Gastrocnemius medialis (tissue), 4 donors: ENCODE measurements around the gene SCUBE1. TPM values are rescaled to one million over a fixed set of nuclear protein-coding genes. Genes with fewer than 3 reads are reported as not detected.

Source experiments
- ATAC-seq, 2 donors: fragments of 150-250 bp; one replicate each; pipeline ENCODE4 v1.9.1; 2016
- DNase-seq, 2 donors: peaks; one replicate each; pipeline ENCODE4 v3.0.0-alpha.2; 2019
- H3K27ac ChIP-seq, 4 donors: fragments of 200-600 bp; sonication (generic); 1 replicate in 1 of 4; 2 replicates in 3 of 4; pipeline ENCODE4 v1.5.1; 2016 to 2018; ENCODE audit warnings: mild to moderate bottlenecking in 2 of 4, moderate library complexity in 1 of 4
- H3K27me3 ChIP-seq, 3 donors: fragments of 200-600 bp; sonication (generic) in 2 of 3; 1 replicate in 1 of 3; 2 replicates in 2 of 3; pipeline versions ENCODE4 v1.5.1 to v1.6.0; 2016 to 2019; ENCODE audit warnings: mild to moderate bottlenecking in 1 of 3, moderate library complexity in 1 of 3
- H3K36me3 ChIP-seq, 2 donors: fragments of 200-600 bp; sonication (generic) in 1 of 2; one replicate each; pipeline ENCODE4 v1.5.1; 2017 to 2018
- H3K4me1 ChIP-seq, 2 donors: fragments of 200-600 bp; sonication (generic) in 1 of 2; one replicate each; pipeline ENCODE4 v1.5.1; 2016 to 2017; ENCODE audit warnings: mild to moderate bottlenecking in 2 of 2
- H3K4me3 ChIP-seq, 4 donors: fragments of 200-600 bp; sonication (generic) in 3 of 4; 1 replicate in 1 of 4; 2 replicates in 3 of 4; pipeline ENCODE4 v1.5.1; 2016 to 2019; ENCODE audit warnings: mild to moderate bottlenecking in 2 of 4
- H3K9me3 ChIP-seq, 3 donors: fragments of 200-600 bp; sonication (generic) in 2 of 3; 1 replicate in 1 of 3; 2 replicates in 2 of 3; pipeline ENCODE4 v1.5.1; 2016 to 2019
- POLR2A ChIP-seq, 2 donors: fragments of 450-650 bp; IDR thresholded peaks; one replicate each; pipeline ENCODE4 v1.6.1; 2017; ENCODE audit warnings: antibody characterized with exemption in 2 of 2, mild to moderate bottlenecking in 2 of 2, moderate library complexity in 2 of 2
- in situ Hi-C, 4 donors: fragments of 200-750 bp; cut with MboI; loops; one replicate each; pipeline versions ENCODE4 v1.15.0 to v1.8.0; 2017; ENCODE audit warnings: low sequenced_read_pairs in 4 of 4
- intact Hi-C: fragments of 100-400 bp; cut with DNase I; formaldehyde crosslinking; loops from one replicate; pipeline ENCODE4 v1.15.1; 2023; ENCODE audit warnings: low total_unique reads
- total RNA-seq, 4 donors: library from RNA; depleted of rRNA; stranded (reverse); fragments of >200 nt; gene quantifications; one replicate each; pipeline versions ENCODE4 v1.1.0 to v1.2.3, GENCODE V29; 2016
- TF ChIP-seq, protein P1 (sequence below), 5 experiments: fragments of 450-650 bp in 3 of 5; fragments of 200-600 bp in 2 of 5; sonication (generic) in 2 of 5; IDR thresholded peaks in 4 of 5; conservative IDR thresholded peaks in 1 of 5; 1 replicate in 4 of 5; 2 replicates in 1 of 5; pipeline ENCODE4 v1.5.1; 2016 to 2019; ENCODE audit warnings: antibody characterized with exemption in 5 of 5, mild to moderate bottlenecking in 3 of 5, moderate library complexity in 3 of 5

SCUBE1 gene
- total RNA-seq, 4 donors from 2014 or later: 0.20 to 0.55 (median 0.41) TPM

DNA sequence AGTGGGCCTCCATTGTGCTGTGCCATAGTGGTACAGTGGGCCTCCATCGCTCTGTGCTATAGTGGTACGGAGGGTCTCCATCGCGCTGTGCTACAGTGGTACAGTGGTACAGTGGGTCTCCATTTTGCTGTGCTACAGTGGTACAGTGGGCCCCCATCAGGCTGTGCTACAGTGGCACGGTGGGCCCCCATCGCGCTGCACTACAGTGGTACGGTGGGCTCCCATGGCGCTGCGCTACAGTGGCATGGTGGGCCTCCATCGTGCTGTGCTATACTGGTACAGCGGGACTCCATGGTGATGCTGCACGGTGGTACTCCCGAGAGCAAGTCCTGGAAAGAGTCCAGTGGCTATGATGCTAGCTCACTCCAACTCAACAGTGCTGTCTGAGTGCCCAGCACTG, 51.8 kb downstream of the SCUBE1 start:
- Histone ChIP-seq H3K4me3 (no peak overlapping the region), H3K27me3 (peaks cover 0 to 17% (median 6%) of the 10 kb centered on the region in 3 donors), H3K4me1 (peaks cover 0 to 4% of the 10 kb centered on the region in 2 donors), H3K9me3 (no peaks in the 10 kb centered on the region), H3K27ac (no peak overlapping the region), H3K36me3 (no peaks in the 10 kb centered on the region)
- intact Hi-C loops: no loop called here
- DNase-seq (no peak), ATAC-seq (no peak)
- in situ Hi-C loops: no loop called here
- TF ChIP-seq, protein P1, sequence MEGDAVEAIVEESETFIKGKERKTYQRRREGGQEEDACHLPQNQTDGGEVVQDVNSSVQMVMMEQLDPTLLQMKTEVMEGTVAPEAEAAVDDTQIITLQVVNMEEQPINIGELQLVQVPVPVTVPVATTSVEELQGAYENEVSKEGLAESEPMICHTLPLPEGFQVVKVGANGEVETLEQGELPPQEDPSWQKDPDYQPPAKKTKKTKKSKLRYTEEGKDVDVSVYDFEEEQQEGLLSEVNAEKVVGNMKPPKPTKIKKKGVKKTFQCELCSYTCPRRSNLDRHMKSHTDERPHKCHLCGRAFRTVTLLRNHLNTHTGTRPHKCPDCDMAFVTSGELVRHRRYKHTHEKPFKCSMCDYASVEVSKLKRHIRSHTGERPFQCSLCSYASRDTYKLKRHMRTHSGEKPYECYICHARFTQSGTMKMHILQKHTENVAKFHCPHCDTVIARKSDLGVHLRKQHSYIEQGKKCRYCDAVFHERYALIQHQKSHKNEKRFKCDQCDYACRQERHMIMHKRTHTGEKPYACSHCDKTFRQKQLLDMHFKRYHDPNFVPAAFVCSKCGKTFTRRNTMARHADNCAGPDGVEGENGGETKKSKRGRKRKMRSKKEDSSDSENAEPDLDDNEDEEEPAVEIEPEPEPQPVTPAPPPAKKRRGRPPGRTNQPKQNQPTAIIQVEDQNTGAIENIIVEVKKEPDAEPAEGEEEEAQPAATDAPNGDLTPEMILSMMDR (IDR thresholded peaks at IDR 0.05 in 4 of 5, conservative IDR thresholded peaks at IDR 0.05 in 1 of 5): no peak
- no peak for TF ChIP-seq POLR2A (IDR thresholded peaks at IDR 0.05)

GRCh38 chr22:43289976-43290721, 53.0 kb downstream of the SCUBE1 start:
- H3K4me3 ChIP-seq: no peak overlapping the region
- peak overlapping the region in 3 of 4 donors; percentile 31 to 44 (median 31) for H3K27ac ChIP-seq
- peaks cover 0 to 17% (median 6%) of the 10 kb centered on the region in 3 donors for H3K27me3 ChIP-seq
- TF ChIP-seq POLR2A (IDR thresholded peaks at IDR 0.05): no peak
- TF ChIP-seq, protein P1 (IDR thresholded peaks at IDR 0.05 in 4 of 5, conservative IDR thresholded peaks at IDR 0.05 in 1 of 5): no peak
- no peaks in the 10 kb centered on the region for H3K9me3 ChIP-seq
- no peaks in the 10 kb centered on the region for H3K4me1 ChIP-seq
- intact Hi-C loops: no loop called here
- DNase-seq: peak in 1 of 2 donors; percentile 43
- no peaks in the 10 kb centered on the region for H3K36me3 ChIP-seq
- in situ Hi-C loops: no loop called here
- no peak for ATAC-seq

DNA sequence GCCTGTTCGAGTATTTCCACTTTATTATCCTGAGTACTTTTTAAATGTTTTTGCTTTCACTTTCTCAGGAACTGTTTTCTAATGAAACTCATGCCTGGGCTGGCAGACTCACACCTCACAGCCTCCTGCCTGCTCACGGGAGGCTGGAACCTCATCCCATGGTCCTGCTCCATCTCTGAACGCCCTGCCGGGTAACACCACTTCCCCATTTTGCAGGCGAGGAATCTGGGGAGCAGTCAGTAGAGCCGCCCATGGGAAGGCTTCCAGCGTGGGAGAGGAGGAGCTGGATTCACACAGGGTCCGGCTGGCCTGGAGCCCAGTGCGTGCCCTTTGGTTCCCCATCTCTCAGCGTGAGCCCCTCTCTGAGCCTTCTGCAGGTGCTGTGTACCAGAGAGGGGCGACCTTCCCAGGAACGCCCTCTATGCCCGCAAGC, 53.6 kb downstream of the SCUBE1 start:
- in situ Hi-C loops (no loop called here), intact Hi-C loops (no loop called here)
- Histone ChIP-seq H3K9me3 (no peaks in the 10 kb centered on the region), H3K27me3 (peaks cover 0 to 17% (median 6%) of the 10 kb centered on the region in 3 donors), H3K27ac (peak overlapping the region in 3 of 4 donors; percentile 31 to 44 (median 31)), H3K36me3 (no peaks in the 10 kb centered on the region), H3K4me1 (no peaks in the 10 kb centered on the region), H3K4me3 (no peak overlapping the region)
- DNase-seq: no peak
- no peak for ATAC-seq
- TF ChIP-seq, protein P1 (IDR thresholded peaks at IDR 0.05 in 4 of 5, conservative IDR thresholded peaks at IDR 0.05 in 1 of 5): no peak
- TF ChIP-seq POLR2A (IDR thresholded peaks at IDR 0.05): no peak

DNA sequence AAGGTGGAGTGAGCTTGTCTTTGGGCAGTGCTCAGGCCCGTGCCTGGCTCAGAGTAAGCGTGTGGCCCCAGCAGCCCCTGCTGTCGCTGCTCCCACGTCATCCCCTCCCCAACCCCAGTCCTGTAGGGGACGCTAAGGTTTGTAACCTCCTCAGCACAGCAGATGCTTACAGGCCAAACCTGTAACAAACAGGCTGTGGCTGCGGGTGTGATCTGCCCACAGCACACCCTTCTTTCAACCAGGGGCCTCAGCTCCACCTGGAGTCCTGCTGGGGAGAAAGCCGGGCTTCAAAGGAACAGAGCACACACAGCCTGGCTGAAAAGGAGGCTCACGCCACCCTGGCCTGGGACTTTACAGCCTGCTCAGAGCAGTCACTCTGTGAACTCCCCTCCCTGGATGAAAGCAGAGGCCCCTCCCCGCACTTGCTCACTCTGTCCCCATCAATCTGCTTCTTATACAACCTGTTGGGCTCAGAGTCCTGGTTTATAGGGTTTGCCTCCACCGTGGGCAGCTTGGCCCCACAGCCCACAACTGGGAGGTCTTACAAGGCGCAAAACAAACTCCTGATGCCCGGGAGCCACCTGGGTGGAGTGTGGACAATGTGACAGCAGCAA, 54.3 kb downstream of the SCUBE1 start:
- peak overlapping the region in 2 of 4 donors; percentile 31 to 44 for H3K27ac ChIP-seq
- intact Hi-C loops: no loop called here
- no peaks in the 10 kb centered on the region for H3K9me3 ChIP-seq
- H3K4me1 ChIP-seq: no peaks in the 10 kb centered on the region
- ATAC-seq (no peak), DNase-seq (no peak)
- in situ Hi-C loops: no loop called here
- no peaks in the 10 kb centered on the region for H3K36me3 ChIP-seq
- no peak overlapping the region for H3K4me3 ChIP-seq
- no peak for TF ChIP-seq POLR2A (IDR thresholded peaks at IDR 0.05)
- TF ChIP-seq, protein P1 (IDR thresholded peaks at IDR 0.05 in 4 of 5, conservative IDR thresholded peaks at IDR 0.05 in 1 of 5): no peak
- H3K27me3 ChIP-seq: peaks cover 0 to 17% (median 6%) of the 10 kb centered on the region in 3 donors
